H9 (cell line): ENCODE results near the gene BMPER. TPM values are rescaled to one million over a fixed set of nuclear protein-coding genes. Genes with fewer than 3 reads are reported as not detected.

Experiments used
- DNase-seq: peaks from one replicate; pipeline ENCODE4 v3.0.0-alpha.2; 2017
- H2AFZ ChIP-seq: one replicate; pipeline ENCODE4 v1.6.1; 2013; ENCODE audit warnings: mild to moderate bottlenecking, low read length, control low read depth, moderate library complexity
- H2AK5ac ChIP-seq: 2 replicates; pipeline ENCODE4 v1.6.1; 2013; ENCODE audit warnings: low read length, control low read depth, mixed read lengths; ENCODE audit not compliant: insufficient read length
- H2BK120ac ChIP-seq: one replicate; pipeline ENCODE4 v1.6.1; 2013; ENCODE audit warnings: low read depth, mild to moderate bottlenecking, low read length, control low read depth, inconsistent platforms; ENCODE audit not compliant: poor library complexity, severe bottlenecking
- H2BK12ac ChIP-seq: 2 replicates; pipeline ENCODE4 v1.6.1; 2013; ENCODE audit warnings: low read length, control low read depth, mixed read lengths, low read depth; ENCODE audit not compliant: insufficient read length
- H2BK15ac ChIP-seq: 2 replicates; pipeline ENCODE4 v1.6.1; 2013; ENCODE audit warnings: low read depth, low read length, control low read depth
- H2BK20ac ChIP-seq: one replicate; pipeline ENCODE4 v1.6.1; 2013; ENCODE audit warnings: low read depth, mild to moderate bottlenecking, low read length, control low read depth, inconsistent platforms; ENCODE audit not compliant: poor library complexity, severe bottlenecking
- H2BK5ac ChIP-seq: 2 replicates; pipeline ENCODE4 v1.6.1; 2013; ENCODE audit warnings: low read length, control low read depth, mixed read lengths; ENCODE audit not compliant: insufficient read length
- H3K14ac ChIP-seq: 2 replicates; pipeline ENCODE4 v1.6.1; 2013; ENCODE audit warnings: low read length, control low read depth; ENCODE audit not compliant: insufficient read depth
- H3K18ac ChIP-seq: 2 replicates; pipeline ENCODE4 v1.6.1; 2013; ENCODE audit warnings: low read depth, mild to moderate bottlenecking, mixed read lengths, low read length, control low read depth; ENCODE audit not compliant: insufficient read length
- H3K23ac ChIP-seq: 2 replicates; pipeline ENCODE4 v1.6.1; 2013; ENCODE audit warnings: low read length, control low read depth, mixed read lengths, low read depth; ENCODE audit not compliant: insufficient read length
- H3K23me2 ChIP-seq: 2 replicates; pipeline ENCODE4 v1.6.1; 2013; ENCODE audit warnings: low read depth, mild to moderate bottlenecking, mixed read lengths, low read length, control low read depth; ENCODE audit not compliant: insufficient read length, poor library complexity, severe bottlenecking
- H3K27ac ChIP-seq: 2 replicates; pipeline ENCODE4 v1.5.1; 2013; ENCODE audit warnings: low read length, control low read depth, mixed read lengths, low read depth; ENCODE audit not compliant: insufficient read length
- H3K27me3 ChIP-seq: 2 replicates; pipeline ENCODE4 v1.6.1; 2013; ENCODE audit warnings: low read length, control low read depth, inconsistent platforms; ENCODE audit not compliant: insufficient read depth
- H3K4ac ChIP-seq: 2 replicates; pipeline ENCODE4 v1.6.1; 2013; ENCODE audit warnings: low read depth, mild to moderate bottlenecking, control low read depth, inconsistent platforms, low read length, moderate library complexity
- H3K4me1 ChIP-seq: 2 replicates; pipeline ENCODE4 v1.6.1; 2013; ENCODE audit warnings: low read length, control low read depth, inconsistent platforms; ENCODE audit not compliant: insufficient read depth
- H3K4me2 ChIP-seq: 2 replicates; pipeline ENCODE4 v1.6.1; 2013; ENCODE audit warnings: low read length, control low read depth, mixed read lengths; ENCODE audit not compliant: insufficient read length, insufficient read depth
- H3K56ac ChIP-seq: 2 replicates; pipeline ENCODE4 v1.6.1; 2013; ENCODE audit warnings: low read depth, mild to moderate bottlenecking, mixed read lengths, low read length, control low read depth; ENCODE audit not compliant: insufficient read length
- H3K79me1 ChIP-seq: 2 replicates; pipeline ENCODE4 v1.6.1; 2013; ENCODE audit warnings: low read depth, mild to moderate bottlenecking, moderate library complexity, low read length, control low read depth, inconsistent platforms; ENCODE audit not compliant: insufficient read depth, poor library complexity, severe bottlenecking
- H3K79me2 ChIP-seq: 2 replicates; pipeline ENCODE4 v1.6.1; 2013; ENCODE audit warnings: low read length, control low read depth, inconsistent platforms; ENCODE audit not compliant: insufficient read depth
- H3K9ac ChIP-seq: 2 replicates; pipeline ENCODE4 v1.6.1; 2013; ENCODE audit warnings: low read length, control low read depth, mixed read lengths; ENCODE audit not compliant: insufficient read length; ENCODE audit errors: extremely low read depth
- H3K9me3 ChIP-seq: one replicate; pipeline ENCODE4 v1.6.1; 2013; ENCODE audit warnings: low read depth, low read length, inconsistent platforms; ENCODE audit not compliant: control insufficient read depth
- H3T11ph ChIP-seq: one replicate; pipeline ENCODE4 v1.6.1; 2013; ENCODE audit warnings: mild to moderate bottlenecking, low read length, control low read depth, inconsistent platforms
- H4K20me1 ChIP-seq: one replicate; pipeline ENCODE4 v1.6.1; 2013; ENCODE audit not compliant: control insufficient read depth, insufficient read length, insufficient read depth
- H4K5ac ChIP-seq: 2 replicates; pipeline ENCODE4 v1.6.1; 2013; ENCODE audit warnings: low read depth, mild to moderate bottlenecking, mixed read lengths, low read length, control low read depth; ENCODE audit not compliant: insufficient read length
- H4K8ac ChIP-seq: replicated peaks from 2 replicates; pipeline ENCODE4 v1.6.1; 2013; ENCODE audit warnings: low read length, control low read depth, mixed read lengths, low read depth; ENCODE audit not compliant: insufficient read length
- H4K91ac ChIP-seq: 2 replicates; pipeline ENCODE4 v1.6.1; 2013; ENCODE audit warnings: low read depth, mild to moderate bottlenecking, moderate library complexity, mixed read lengths, low read length, control low read depth; ENCODE audit not compliant: insufficient read length
- H3K27ac Mint-ChIP-seq, 3 experiments: 2 replicates in 2 of 3; 3 replicates in 1 of 3; pipeline ENCODE4 v1.8.0; 2020 to 2021; ENCODE audit warnings: mixed read lengths in 3 of 3, mild to moderate bottlenecking in 1 of 3, moderate library complexity in 1 of 3
- H3K27me3 Mint-ChIP-seq: 2 replicates; pipeline ENCODE4 v1.8.0; 2021; ENCODE audit warnings: low read depth, mild to moderate bottlenecking, moderate library complexity, mixed read lengths
- H3K36me3 Mint-ChIP-seq, 3 experiments: 2 replicates in 2 of 3; 3 replicates in 1 of 3; pipeline ENCODE4 v1.8.0; 2020 to 2021; ENCODE audit warnings: low read depth in 3 of 3, mixed read lengths in 3 of 3; ENCODE audit not compliant: insufficient read depth in 1 of 3
- H3K4me1 Mint-ChIP-seq, 2 experiments: 2 replicates each; pipeline ENCODE4 v1.8.0; 2020; ENCODE audit warnings: mixed read lengths in 2 of 2
- H3K4me3 Mint-ChIP-seq, 2 experiments: 2 replicates in 1 of 2; 3 replicates in 1 of 2; pipeline ENCODE4 v1.8.0; 2020 to 2021; ENCODE audit warnings: mild to moderate bottlenecking in 2 of 2, mixed read lengths in 2 of 2, moderate library complexity in 1 of 2
- H3K9me3 Mint-ChIP-seq, 2 experiments: 2 replicates in 1 of 2; 3 replicates in 1 of 2; pipeline ENCODE4 v1.8.0; 2020; ENCODE audit warnings: mild to moderate bottlenecking in 2 of 2, mixed read lengths in 2 of 2, moderate library complexity in 1 of 2
- CTCF ChIP-seq: fragments of 200-600 bp; sonication (generic); conservative IDR thresholded peaks from 3 replicates; pipeline ENCODE4 v1.8.0; 2021; ENCODE audit warnings: antibody characterized with exemption, mild to moderate bottlenecking
- WGBS: extraction: QIAGEN DNeasy Blood & Tissue Kit; methylation state at CpG from one replicate; pipeline ENCODE4 v1.1.7; 2013; ENCODE audit warnings: missing lambda C conversion rate, low lambda C conversion rate, mixed read lengths; ENCODE audit not compliant: insufficient read length; ENCODE audit errors: extremely low coverage; 5-methylcytosine and 5-hydroxymethylcytosine counted together
- total RNA-seq: library from RNA; stranded (reverse); gene quantifications from 2 replicates; pipeline ENCODE4 v1.2.1, GENCODE V29; 2021

Gene BMPER
- total RNA-seq, 1 experiment from 2014 or later = 0.20 TPM

- H3K9ac ChIP-seq = no peak overlapping the region
- TF ChIP-seq CTCF = no peak
- H2AFZ ChIP-seq = no peak overlapping the region
- Mint-ChIP-seq H3K9me3 (peaks cover 0 to 4% of the 10 kb centered on the region in 2 experiments; a peak in 2 of 5 replicates), H3K36me3 (no peaks in the 10 kb centered on the region), H3K4me1 (peaks cover 3 to 4% of the 10 kb centered on the region in 2 experiments; a peak in 3 of 4 replicates), H3K27ac (no peak overlapping the region; a peak in 1 of 7 replicates), H3K27me3 (no peaks in the 10 kb centered on the region), H3K4me3 (no peak overlapping the region)
- no peak overlapping the region for H3K14ac ChIP-seq
- H2BK15ac ChIP-seq = no peak overlapping the region
- WGBS = no CpG with 5 or more reads among the region's 2 CpGs
- no peak overlapping the region for H2AK5ac ChIP-seq
- no peak overlapping the region for H3K18ac ChIP-seq
- no peak overlapping the region for H4K91ac ChIP-seq
- no peaks in the 10 kb centered on the region for H4K20me1 ChIP-seq
- H4K5ac ChIP-seq = no peak overlapping the region
- no peaks in the 10 kb centered on the region for H3K79me2 ChIP-seq
- H3K27me3 ChIP-seq = no peaks in the 10 kb centered on the region
- H3K4me2 ChIP-seq = no peak overlapping the region
- no peak overlapping the region for H3K23ac ChIP-seq
- no peak overlapping the region for H4K8ac ChIP-seq
- no peak overlapping the region for H3K4ac ChIP-seq
- H2BK5ac ChIP-seq = no peak overlapping the region
- no peak overlapping the region for H3T11ph ChIP-seq
- H2BK120ac ChIP-seq = no peak overlapping the region
- DNase-seq = no peak
- no peak overlapping the region for H2BK12ac ChIP-seq
- H2BK20ac ChIP-seq = no peak overlapping the region
- no peaks in the 10 kb centered on the region for H3K79me1 ChIP-seq
- H3K4me1 ChIP-seq = no peaks in the 10 kb centered on the region
- no peaks in the 10 kb centered on the region for H3K23me2 ChIP-seq
- H3K56ac ChIP-seq = no peak overlapping the region
- no peaks in the 10 kb centered on the region for H3K9me3 ChIP-seq
- no peak overlapping the region for H3K27ac ChIP-seq
Measured at GRCh38 chr7:33986451-33986850, 81.1 kb downstream of the BMPER start.
